ENCODE measurements around the gene PRMT2.

PRMT2 gene

DNA sequence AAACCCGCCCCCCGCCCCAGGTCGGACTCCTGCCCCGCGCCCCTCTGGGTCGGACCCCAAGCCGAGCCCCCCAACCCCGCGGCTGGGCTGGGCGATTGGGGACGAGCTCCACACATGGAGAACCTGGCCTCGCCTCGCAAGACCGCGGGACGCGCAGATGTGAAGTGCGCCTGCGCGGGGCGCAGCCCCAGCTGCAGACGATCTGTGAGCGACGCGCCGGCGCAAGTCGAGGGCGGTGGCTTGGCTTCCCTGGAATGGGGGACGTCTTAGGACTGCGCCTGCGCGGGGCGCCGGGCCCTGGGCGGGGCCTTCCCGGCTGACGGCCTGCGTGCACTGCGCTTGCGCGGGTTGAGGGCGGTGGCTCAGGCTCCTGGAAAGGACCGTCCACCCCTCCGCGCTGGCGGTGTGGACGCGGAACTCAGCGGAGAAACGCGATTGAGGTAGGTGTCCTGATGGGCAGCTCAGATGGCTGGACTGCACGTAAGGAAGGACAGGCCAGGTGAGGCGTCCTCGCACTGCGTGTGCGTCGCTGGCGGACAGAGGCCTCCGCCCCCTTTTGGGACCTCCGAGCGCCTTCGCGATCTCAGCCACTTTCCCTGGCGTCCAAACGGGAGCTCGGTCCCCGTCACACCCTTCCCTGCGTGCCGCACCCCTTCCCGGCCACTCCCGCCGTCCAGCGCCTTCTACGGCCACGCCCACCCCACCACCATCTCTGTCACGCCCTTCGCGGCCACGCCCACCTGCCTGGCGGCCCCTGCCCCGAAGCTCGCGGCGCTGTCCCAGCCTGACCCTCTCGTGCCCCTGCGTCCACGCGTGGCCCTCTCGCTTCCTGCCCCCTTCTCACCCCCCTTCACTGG is at the start of gene PRMT2:
TSS of gene PRMT2 (plus strand) at position 351 of the 857 bp plus-strand sequence. CDS start 1,278 bp downstream, outside the sequence.
- Histone ChIP-seq H3K4me1 (ENCODE audit: control insufficient read depth, insufficient read depth, low read length) (peaks cover 21% of the 10 kb centered on the region), H3K27me3 (ENCODE audit: control insufficient read depth, insufficient read depth, low read length) (no peaks in the 10 kb centered on the region), H3K4me3 (ENCODE audit: low read depth, low read length) (peak within 1 kb of the TSS; percentile 100), H3K9ac (ENCODE audit: low read depth, low read length) (peak within 1 kb of the TSS; percentile 84), H3K9me3 (ENCODE audit: control insufficient read depth, insufficient read depth, low read length) (no peaks in the 10 kb centered on the region), H3K36me3 (ENCODE audit: control insufficient read depth, insufficient read depth, low read length) (no peaks in the 10 kb centered on the region)

- no peaks in the 10 kb centered on the region for H3K36me3 ChIP-seq (ENCODE audit: control insufficient read depth, insufficient read depth, low read length)
Measured at GRCh38 chr21:46594276-46594675, 41.2 kb upstream of the PRMT2 start.

DNA sequence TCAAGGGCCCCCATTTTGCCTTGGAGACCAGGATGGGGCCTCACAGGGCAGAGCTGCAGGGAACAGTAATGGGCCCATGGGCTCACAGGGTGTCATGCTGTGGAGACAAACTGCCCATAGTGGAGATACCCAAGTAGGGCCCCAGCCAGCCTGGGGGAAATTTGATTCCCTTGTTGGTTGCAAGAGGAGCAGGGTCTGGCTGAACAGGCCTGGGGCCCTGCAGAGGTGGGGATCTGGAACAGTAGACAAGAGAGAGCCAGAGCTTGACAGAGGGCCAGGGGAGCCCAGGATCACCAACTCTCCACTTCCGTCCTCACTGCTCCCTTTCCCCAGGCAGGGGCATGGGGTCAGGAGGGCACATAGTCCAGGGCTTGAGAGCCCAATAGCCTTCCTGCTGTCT is 39.3 kb upstream of the PRMT2 start:
- Histone ChIP-seq H3K36me3 (ENCODE audit: control insufficient read depth, insufficient read depth, low read length) (no peaks in the 10 kb centered on the region), H3K9me3 (ENCODE audit: control insufficient read depth, insufficient read depth, low read length) (peaks cover 3% of the 10 kb centered on the region), H3K4me3 (ENCODE audit: low read depth, low read length) (no peak overlapping the region), H3K9ac (ENCODE audit: low read depth, low read length) (no peak overlapping the region), H3K4me1 (ENCODE audit: control insufficient read depth, insufficient read depth, low read length) (no peaks in the 10 kb centered on the region), H3K27me3 (ENCODE audit: control insufficient read depth, insufficient read depth, low read length) (no peaks in the 10 kb centered on the region)

More at GRCh38 chr21:46594276-46594675, 41.2 kb upstream of the PRMT2 start:
- H3K4me1 ChIP-seq (ENCODE audit: control insufficient read depth, insufficient read depth, low read length) = no peaks in the 10 kb centered on the region
- peaks cover 3% of the 10 kb centered on the region for H3K9me3 ChIP-seq (ENCODE audit: control insufficient read depth, insufficient read depth, low read length)
- H3K27me3 ChIP-seq (ENCODE audit: control insufficient read depth, insufficient read depth, low read length) = no peaks in the 10 kb centered on the region
- no peak overlapping the region for H3K9ac ChIP-seq (ENCODE audit: low read depth, low read length)
- H3K4me3 ChIP-seq (ENCODE audit: low read depth, low read length) = no peak overlapping the region

- no peak overlapping the region for H3K4me3 ChIP-seq (ENCODE audit: low read depth, low read length)
- H3K36me3 ChIP-seq (ENCODE audit: control insufficient read depth, insufficient read depth, low read length) = no peaks in the 10 kb centered on the region
- no peaks in the 10 kb centered on the region for H3K27me3 ChIP-seq (ENCODE audit: control insufficient read depth, insufficient read depth, low read length)
- H3K4me1 ChIP-seq (ENCODE audit: control insufficient read depth, insufficient read depth, low read length) = no peaks in the 10 kb centered on the region
- H3K9me3 ChIP-seq (ENCODE audit: control insufficient read depth, insufficient read depth, low read length) = peaks cover 3% of the 10 kb centered on the region
- no peak overlapping the region for H3K9ac ChIP-seq (ENCODE audit: low read depth, low read length)
Measured at GRCh38 chr21:46597031-46597430, 38.4 kb upstream of the PRMT2 start.

DNA sequence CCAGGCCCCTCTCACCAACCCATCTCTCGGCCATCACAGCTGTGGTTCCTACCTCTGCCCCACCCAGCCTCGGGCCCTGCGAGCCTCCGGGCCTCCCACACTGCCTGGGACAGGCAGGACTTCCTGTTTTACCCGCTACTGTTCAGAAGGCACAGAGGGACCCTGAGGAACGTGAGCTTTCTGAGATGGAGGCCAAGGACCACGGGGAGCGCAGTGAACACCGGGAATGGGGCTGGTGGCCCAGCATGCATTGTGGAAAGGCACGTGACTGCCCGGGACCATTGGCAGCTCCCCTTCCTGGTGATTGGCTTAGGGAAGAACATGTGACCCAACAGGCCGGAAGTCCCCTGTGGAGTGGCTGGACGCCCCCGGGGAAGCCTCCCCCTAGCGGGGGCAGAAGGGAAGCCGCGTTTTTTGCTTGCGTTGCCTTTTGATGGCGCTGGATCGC is 37.6 kb upstream of the PRMT2 start:
- no peak overlapping the region for H3K9ac ChIP-seq (ENCODE audit: low read depth, low read length)
- H3K4me1 ChIP-seq (ENCODE audit: control insufficient read depth, insufficient read depth, low read length) = peaks cover 8% of the 10 kb centered on the region
- peaks cover 3% of the 10 kb centered on the region for H3K9me3 ChIP-seq (ENCODE audit: control insufficient read depth, insufficient read depth, low read length)
- H3K4me3 ChIP-seq (ENCODE audit: low read depth, low read length) = no peak overlapping the region
- H3K27me3 ChIP-seq (ENCODE audit: control insufficient read depth, insufficient read depth, low read length) = no peaks in the 10 kb centered on the region
- H3K36me3 ChIP-seq (ENCODE audit: control insufficient read depth, insufficient read depth, low read length) = no peaks in the 10 kb centered on the region

- Histone ChIP-seq H3K9me3 (ENCODE audit: control insufficient read depth, insufficient read depth, low read length) (peaks cover 3% of the 10 kb centered on the region), H3K27me3 (ENCODE audit: control insufficient read depth, insufficient read depth, low read length) (no peaks in the 10 kb centered on the region), H3K4me3 (ENCODE audit: low read depth, low read length) (no peak overlapping the region), H3K36me3 (ENCODE audit: control insufficient read depth, insufficient read depth, low read length) (no peaks in the 10 kb centered on the region), H3K4me1 (ENCODE audit: control insufficient read depth, insufficient read depth, low read length) (peaks cover 8% of the 10 kb centered on the region), H3K9ac (ENCODE audit: low read depth, low read length) (no peak overlapping the region)
Measured at GRCh38 chr21:46598581-46599572, 36.6 kb upstream of the PRMT2 start.

GRCh38 chr21:46600305-46600704 is 35.2 kb upstream of the PRMT2 start:
- H3K9ac ChIP-seq (ENCODE audit: low read depth, low read length) = no peak overlapping the region
- no peaks in the 10 kb centered on the region for H3K27me3 ChIP-seq (ENCODE audit: control insufficient read depth, insufficient read depth, low read length)
- H3K9me3 ChIP-seq (ENCODE audit: control insufficient read depth, insufficient read depth, low read length) = peaks cover 3% of the 10 kb centered on the region
- H3K4me1 ChIP-seq (ENCODE audit: control insufficient read depth, insufficient read depth, low read length) = peaks cover 16% of the 10 kb centered on the region
- no peak overlapping the region for H3K4me3 ChIP-seq (ENCODE audit: low read depth, low read length)
- H3K36me3 ChIP-seq (ENCODE audit: control insufficient read depth, insufficient read depth, low read length) = no peaks in the 10 kb centered on the region

DNA sequence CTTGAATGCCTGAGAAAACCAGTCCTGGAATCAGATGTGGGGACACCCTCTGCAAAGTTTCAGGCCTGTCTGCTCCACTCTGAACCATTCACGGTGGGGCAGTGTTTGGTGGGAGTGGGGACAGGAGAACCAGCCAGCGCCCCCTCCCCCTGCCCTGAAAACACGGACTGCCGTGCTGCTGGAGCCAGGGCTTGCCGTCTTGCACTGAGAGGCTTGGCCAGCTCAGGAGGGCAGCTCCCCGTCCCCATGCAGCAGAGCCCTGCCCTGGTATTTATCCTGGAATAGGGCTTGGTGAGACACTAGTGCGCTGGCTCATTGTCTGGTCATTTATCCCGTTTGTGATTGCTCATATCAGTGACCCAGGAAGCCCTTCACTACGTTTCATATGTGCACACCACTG is 34.5 kb upstream of the PRMT2 start:
- no peak overlapping the region for H3K4me3 ChIP-seq (ENCODE audit: low read depth, low read length)
- no peaks in the 10 kb centered on the region for H3K27me3 ChIP-seq (ENCODE audit: control insufficient read depth, insufficient read depth, low read length)
- H3K9me3 ChIP-seq (ENCODE audit: control insufficient read depth, insufficient read depth, low read length) = peaks cover 3% of the 10 kb centered on the region
- no peaks in the 10 kb centered on the region for H3K36me3 ChIP-seq (ENCODE audit: control insufficient read depth, insufficient read depth, low read length)
- peaks cover 18% of the 10 kb centered on the region for H3K4me1 ChIP-seq (ENCODE audit: control insufficient read depth, insufficient read depth, low read length)
- no peak overlapping the region for H3K9ac ChIP-seq (ENCODE audit: low read depth, low read length)

- Histone ChIP-seq H3K9me3 (ENCODE audit: control insufficient read depth, insufficient read depth, low read length) (no peaks in the 10 kb centered on the region), H3K27me3 (ENCODE audit: control insufficient read depth, insufficient read depth, low read length) (no peaks in the 10 kb centered on the region), H3K4me3 (ENCODE audit: low read depth, low read length) (no peak overlapping the region), H3K36me3 (ENCODE audit: control insufficient read depth, insufficient read depth, low read length) (no peaks in the 10 kb centered on the region), H3K9ac (ENCODE audit: low read depth, low read length) (no peak overlapping the region), H3K4me1 (ENCODE audit: control insufficient read depth, insufficient read depth, low read length) (peaks cover 18% of the 10 kb centered on the region)
Measured at GRCh38 chr21:46603228-46603627, 32.2 kb upstream of the PRMT2 start.

DNA sequence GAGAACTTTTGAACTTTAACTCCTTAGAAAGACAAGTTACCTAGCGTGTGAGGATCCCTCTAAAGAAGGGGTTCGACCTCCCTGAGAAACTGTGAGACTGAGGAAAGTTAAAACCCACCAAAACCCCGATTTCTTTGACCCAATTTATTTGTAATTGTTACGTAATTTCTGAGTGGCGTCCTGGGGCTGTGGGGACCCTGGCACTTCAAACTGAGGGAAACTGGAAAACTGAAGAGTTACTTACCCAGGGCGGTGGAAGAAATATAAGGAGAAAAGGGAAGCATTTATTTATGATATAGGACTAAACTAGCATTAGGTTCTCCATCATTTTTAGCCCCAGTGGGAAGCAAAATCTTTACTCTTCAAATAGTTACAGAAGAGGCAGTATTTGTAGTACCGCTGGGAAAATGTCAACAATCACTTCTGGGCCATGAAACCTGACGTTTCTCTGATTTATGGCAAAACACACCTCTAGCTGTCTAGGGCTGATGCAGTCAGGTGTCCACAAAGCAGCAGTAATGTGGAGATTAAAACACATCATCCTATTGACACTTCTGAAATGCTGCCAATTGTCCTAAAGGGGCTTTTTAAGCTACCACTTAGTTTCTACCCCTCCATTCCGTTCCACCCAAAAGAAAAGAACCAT is 31.0 kb upstream of the PRMT2 start:
- Histone ChIP-seq H3K27me3 (ENCODE audit: control insufficient read depth, insufficient read depth, low read length) (no peaks in the 10 kb centered on the region), H3K4me3 (ENCODE audit: low read depth, low read length) (no peak overlapping the region), H3K4me1 (ENCODE audit: control insufficient read depth, insufficient read depth, low read length) (peaks cover 18% of the 10 kb centered on the region), H3K36me3 (ENCODE audit: control insufficient read depth, insufficient read depth, low read length) (no peaks in the 10 kb centered on the region), H3K9ac (ENCODE audit: low read depth, low read length) (no peak overlapping the region), H3K9me3 (ENCODE audit: control insufficient read depth, insufficient read depth, low read length) (no peaks in the 10 kb centered on the region)
